ENCODE data around the gene HMGB4. TPM values are rescaled to one million over a fixed set of nuclear protein-coding genes. Genes with fewer than 3 reads are reported as not detected.

The HMGB4 gene
- total and polyA plus RNA-seq, 8 donors: not detected

- peaks cover 0 to 4% of the 10 kb centered on the region in 2 donors for H3K27me3 ChIP-seq
- no peaks in the 10 kb centered on the region for H3K36me3 ChIP-seq
- no peak overlapping the region for H3K4me3 ChIP-seq
- no peaks in the 10 kb centered on the region for H3K4me1 ChIP-seq
- intact Hi-C loops (cut with DNase I): no loop called here
- peak in 1 of 4 donors; percentile 19 for DNase-seq
- ATAC-seq: peak; percentile 90
- no peaks in the 10 kb centered on the region for H3K9me3 ChIP-seq
- TF ChIP-seq, protein P1, sequence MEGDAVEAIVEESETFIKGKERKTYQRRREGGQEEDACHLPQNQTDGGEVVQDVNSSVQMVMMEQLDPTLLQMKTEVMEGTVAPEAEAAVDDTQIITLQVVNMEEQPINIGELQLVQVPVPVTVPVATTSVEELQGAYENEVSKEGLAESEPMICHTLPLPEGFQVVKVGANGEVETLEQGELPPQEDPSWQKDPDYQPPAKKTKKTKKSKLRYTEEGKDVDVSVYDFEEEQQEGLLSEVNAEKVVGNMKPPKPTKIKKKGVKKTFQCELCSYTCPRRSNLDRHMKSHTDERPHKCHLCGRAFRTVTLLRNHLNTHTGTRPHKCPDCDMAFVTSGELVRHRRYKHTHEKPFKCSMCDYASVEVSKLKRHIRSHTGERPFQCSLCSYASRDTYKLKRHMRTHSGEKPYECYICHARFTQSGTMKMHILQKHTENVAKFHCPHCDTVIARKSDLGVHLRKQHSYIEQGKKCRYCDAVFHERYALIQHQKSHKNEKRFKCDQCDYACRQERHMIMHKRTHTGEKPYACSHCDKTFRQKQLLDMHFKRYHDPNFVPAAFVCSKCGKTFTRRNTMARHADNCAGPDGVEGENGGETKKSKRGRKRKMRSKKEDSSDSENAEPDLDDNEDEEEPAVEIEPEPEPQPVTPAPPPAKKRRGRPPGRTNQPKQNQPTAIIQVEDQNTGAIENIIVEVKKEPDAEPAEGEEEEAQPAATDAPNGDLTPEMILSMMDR (IDR thresholded peaks at IDR 0.05): no peak
- H3K27ac ChIP-seq: no peak overlapping the region
Observed at GRCh38 chr1:33841494-33841893, 22.4 kb upstream of the HMGB4 start.

GRCh38 chr1:33842348-33842747 lies 21.5 kb upstream of the HMGB4 start:
- Histone ChIP-seq H3K4me3 (no peak overlapping the region), H3K9me3 (no peaks in the 10 kb centered on the region), H3K27ac (no peak overlapping the region), H3K4me1 (no peaks in the 10 kb centered on the region), H3K27me3 (peaks cover 0 to 4% of the 10 kb centered on the region in 2 donors), H3K36me3 (no peaks in the 10 kb centered on the region)
- no peak for DNase-seq
- peak; percentile 53 for ATAC-seq
- intact Hi-C loops (cut with DNase I): no loop called here
- TF ChIP-seq, protein P1 (IDR thresholded peaks at IDR 0.05): no peak

GRCh38 chr1:33844166-33844565 lies 19.7 kb upstream of the HMGB4 start:
- intact Hi-C loops (cut with DNase I): no loop called here
- no peak for DNase-seq
- H3K4me1 ChIP-seq: no peaks in the 10 kb centered on the region

DNA sequence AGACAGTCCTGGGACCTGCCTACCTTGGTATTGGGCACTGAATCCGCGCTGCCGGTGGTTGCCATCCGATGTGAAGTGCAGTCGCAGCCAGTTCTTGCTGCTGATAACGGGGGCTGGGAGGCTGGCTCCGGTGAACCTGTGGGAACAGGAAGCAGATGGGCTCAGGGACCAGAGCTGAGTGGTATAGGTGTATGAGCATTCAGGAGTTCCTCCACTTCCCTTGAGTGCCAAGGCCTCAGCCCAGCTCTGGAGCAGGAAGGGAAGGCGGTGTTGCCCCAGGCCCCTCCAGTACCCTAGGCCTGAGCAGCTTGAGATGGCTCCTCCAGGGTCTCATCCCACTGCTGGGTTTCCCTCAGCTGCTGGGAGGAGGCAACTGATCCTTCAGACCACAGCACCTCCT lies 17.0 kb upstream of the HMGB4 start:
- Histone ChIP-seq H3K4me1 (no peaks in the 10 kb centered on the region), H3K36me3 (no peaks in the 10 kb centered on the region), H3K4me3 (no peak overlapping the region), H3K27me3 (no peaks in the 10 kb centered on the region), H3K27ac (no peak overlapping the region), H3K9me3 (no peaks in the 10 kb centered on the region)
- DNase-seq (no peak), ATAC-seq (no peak)
- TF ChIP-seq, protein P1 (IDR thresholded peaks at IDR 0.05): no peak
- intact Hi-C loops (cut with DNase I): no loop called here

More at GRCh38 chr1:33844166-33844565, 19.7 kb upstream of the HMGB4 start:
- no peak for ATAC-seq
- Histone ChIP-seq H3K9me3 (no peaks in the 10 kb centered on the region), H3K27ac (no peak overlapping the region), H3K27me3 (no peaks in the 10 kb centered on the region), H3K4me3 (no peak overlapping the region), H3K36me3 (no peaks in the 10 kb centered on the region)
- TF ChIP-seq, protein P1 (IDR thresholded peaks at IDR 0.05): no peak

DNA sequence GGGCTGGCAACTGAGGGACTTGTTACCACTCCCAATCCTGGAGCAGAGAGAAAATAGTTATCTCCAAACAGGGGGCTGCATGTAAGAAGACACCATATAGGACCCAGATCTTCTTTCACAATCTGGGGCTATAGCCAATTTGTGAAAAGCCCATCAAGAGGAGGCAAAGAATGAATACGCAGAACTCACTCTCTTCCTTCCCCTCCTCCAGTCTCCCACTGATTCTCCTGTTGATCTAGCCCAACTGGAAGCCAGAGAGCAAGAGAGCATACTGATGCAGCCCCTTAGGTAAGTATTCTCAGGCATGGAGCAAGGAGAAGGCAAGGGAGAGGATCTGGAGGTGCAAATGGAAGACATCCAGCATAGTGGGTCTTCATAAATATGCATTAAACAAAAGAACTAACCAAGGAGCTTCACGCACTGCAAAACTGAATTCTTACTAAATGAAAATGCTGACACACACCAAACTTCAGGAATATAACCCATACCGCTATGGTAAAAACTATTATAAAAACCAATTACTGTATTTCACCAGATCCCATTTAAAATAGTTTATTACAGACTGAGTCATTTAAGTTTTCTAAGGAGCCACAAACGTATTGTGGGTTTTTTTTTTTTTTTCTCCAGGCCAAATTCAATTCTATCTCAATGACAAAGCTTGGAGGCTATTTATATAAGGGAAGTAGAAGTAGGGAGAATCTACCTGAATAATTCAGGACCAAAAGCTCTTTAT lies 15.5 kb upstream of the HMGB4 start:
- Histone ChIP-seq H3K9me3 (no peaks in the 10 kb centered on the region), H3K36me3 (no peaks in the 10 kb centered on the region), H3K27ac (no peak overlapping the region), H3K4me1 (no peaks in the 10 kb centered on the region), H3K27me3 (no peaks in the 10 kb centered on the region), H3K4me3 (no peak overlapping the region)
- TF ChIP-seq, protein P1 (IDR thresholded peaks at IDR 0.05): no peak
- ATAC-seq: no peak
- intact Hi-C loops (cut with DNase I): no loop called here
- DNase-seq: no peak
